SW 1271 (cell line): ENCODE measurements around the gene NECAP2.
"Not testable (repeated sequence)": the region's sequence is repeated elsewhere in the genome, so short reads cannot be mapped to it uniquely, and the experiment has no call there.

Experiments
- DNase-seq, 2 experiments: peaks; one replicate each; lab custom pipeline; 2025; lab: John Stamatoyannopoulos, UW

NECAP2 gene

GRCh38 chr1:16430606-16431005, 9.9 kb upstream of the NECAP2 start:
- peak in 1 of 2 experiments; percentile 2 for DNase-seq

- no peak for DNase-seq
These were observed 7.5 kb upstream of the NECAP2 start for GRCh38 chr1:16433030-16433429.

GRCh38 chr1:16434007-16434406, 6.5 kb upstream of the NECAP2 start:
- DNase-seq: no peak

GRCh38 chr1:16434501-16434900, 6.0 kb upstream of the NECAP2 start:
- no peak for DNase-seq

- DNase-seq: no peak
These were observed 3.5 kb upstream of the NECAP2 start, which contains the start of gene SPATA21 for GRCh38 chr1:16436946-16437474. TSS of gene SPATA21 (minus strand) at chr1:16437424. CDS start at chr1:16431371, 6,053 bp downstream.

GRCh38 chr1:16438516-16438915, 2.0 kb upstream of the NECAP2 start:
- no peak for DNase-seq

GRCh38 chr1:16438924-16439323, 1.6 kb upstream of the NECAP2 start:
- no peak for DNase-seq

- DNase-seq: no peak
These were observed 424 bp upstream of the NECAP2 start for GRCh38 chr1:16440131-16440469.

- DNase-seq: no peak
These were observed 750 bp downstream of the NECAP2 start for GRCh38 chr1:16441282-16441665.

GRCh38 chr1:16442265-16442664, 1.7 kb downstream of the NECAP2 start:
- no peak for DNase-seq

- DNase-seq: no peak
These were observed 2.4 kb downstream of the NECAP2 start for GRCh38 chr1:16442941-16443340.

GRCh38 chr1:16443975-16444770, 3.6 kb downstream of the NECAP2 start:
- no peak for DNase-seq

GRCh38 chr1:16445052-16445451, 4.5 kb downstream of the NECAP2 start:
- no peak for DNase-seq

GRCh38 chr1:16446116-16446515, 5.6 kb downstream of the NECAP2 start:
- no peak for DNase-seq

- DNase-seq: no peak
These were observed 7.1 kb downstream of the NECAP2 start for GRCh38 chr1:16447641-16448040.

- DNase-seq: no peak
These were observed 8.5 kb downstream of the NECAP2 start for GRCh38 chr1:16449065-16449464.

- no peak for DNase-seq
These were observed 9.1 kb downstream of the NECAP2 start for GRCh38 chr1:16449666-16450065.

GRCh38 chr1:16450863-16451481, 10.4 kb downstream of the NECAP2 start:
- no peak for DNase-seq

- DNase-seq: no peak
These were observed 11.5 kb downstream of the NECAP2 start for GRCh38 chr1:16451841-16452528.

GRCh38 chr1:16454909-16455308, 14.4 kb downstream of the NECAP2 start:
- not testable (repeated sequence) for DNase-seq

GRCh38 chr1:16456151-16456550, 15.6 kb downstream of the NECAP2 start:
- DNase-seq: not testable (repeated sequence)

- no peak for DNase-seq
These were observed 18.3 kb downstream of the NECAP2 start for GRCh38 chr1:16458831-16459230.
